HCT116 (cell line): ENCODE measurements around the gene ZBED5.

Source experiments
- EGR1 ChIP-seq: IDR thresholded peaks from 2 replicates; pipeline ENCODE4 v1.6.1; 2012; ENCODE audit warnings: low read depth
- ELF1 ChIP-seq: IDR thresholded peaks from 2 replicates; pipeline ENCODE4 v1.6.1; 2012; ENCODE audit warnings: low read depth, borderline replicate concordance
- EZH2 ChIP-seq: fragments of 200-600 bp; sonication (generic); IDR thresholded peaks from 2 replicates; pipeline ENCODE4 v1.6.1; 2017; ENCODE audit warnings: antibody characterized with exemption, mixed run types
- EZH2phosphoT487 ChIP-seq: fragments of 200-600 bp; IDR thresholded peaks from 2 replicates; pipeline ENCODE4 v1.6.1; 2018; ENCODE audit warnings: antibody characterized with exemption, borderline replicate concordance
- POLR2A ChIP-seq: IDR thresholded peaks from 2 replicates; pipeline ENCODE4 v1.7.0; 2011; ENCODE audit warnings: borderline replicate concordance; ENCODE audit not compliant: insufficient read depth, insufficient read length; ENCODE audit errors: extremely low read depth
- POLR2AphosphoS5 ChIP-seq: IDR thresholded peaks from 2 replicates; pipeline ENCODE4 v1.6.1; 2011; ENCODE audit warnings: mild to moderate bottlenecking, low read depth, low read length, moderate library complexity
- SIN3A ChIP-seq: IDR thresholded peaks from 2 replicates; pipeline ENCODE4 v1.6.1; 2012; ENCODE audit warnings: low read depth
- TCF7L2 ChIP-seq: IDR thresholded peaks from 2 replicates; pipeline ENCODE4 v1.7.0; 2011; ENCODE audit warnings: borderline replicate concordance, inconsistent platforms; ENCODE audit not compliant: insufficient read depth, insufficient read length; ENCODE audit errors: extremely low read depth
- ZNF274 ChIP-seq: fragments of 200-500 bp; sonication (Bioruptor generic); IDR thresholded peaks from 2 replicates; pipeline ENCODE4 v1.6.1; 2014; ENCODE audit warnings: mild to moderate bottlenecking, low read depth, low read length, inconsistent platforms
- TF ChIP-seq, protein P1 (sequence below): IDR thresholded peaks from 2 replicates; pipeline ENCODE4 v1.6.1; 2011; ENCODE audit warnings: mild to moderate bottlenecking, low read length, moderate library complexity; ENCODE audit not compliant: insufficient replicate concordance; ENCODE audit errors: extremely low read depth
- TF ChIP-seq, protein P2 (sequence below), 3 experiments: fragments of 200-600 bp in 1 of 3; sonication (generic) in 1 of 3; IDR thresholded peaks in 2 of 3; conservative IDR thresholded peaks in 1 of 3; 2 replicates each; pipeline ENCODE4 v1.5.1; 2012 to 2017; ENCODE audit warnings: low read depth in 2 of 3, low read length in 2 of 3, antibody characterized with exemption in 1 of 3, borderline replicate concordance in 1 of 3, control low read depth in 1 of 3, mild to moderate bottlenecking in 1 of 3, mixed read lengths in 1 of 3, mixed run types in 1 of 3, moderate library complexity in 1 of 3; ENCODE audit not compliant: insufficient read depth in 1 of 3
- TF ChIP-seq, protein P3 (sequence below): IDR thresholded peaks from 2 replicates; pipeline ENCODE4 v1.6.1; 2012
- TF ChIP-seq, protein P4 (sequence below): IDR thresholded peaks from 2 replicates; pipeline ENCODE4 v1.6.1; 2012; ENCODE audit warnings: low read depth
- TF ChIP-seq, protein P5 (sequence below): IDR thresholded peaks from 2 replicates; pipeline ENCODE4 v1.6.1; 2012

DNA sequence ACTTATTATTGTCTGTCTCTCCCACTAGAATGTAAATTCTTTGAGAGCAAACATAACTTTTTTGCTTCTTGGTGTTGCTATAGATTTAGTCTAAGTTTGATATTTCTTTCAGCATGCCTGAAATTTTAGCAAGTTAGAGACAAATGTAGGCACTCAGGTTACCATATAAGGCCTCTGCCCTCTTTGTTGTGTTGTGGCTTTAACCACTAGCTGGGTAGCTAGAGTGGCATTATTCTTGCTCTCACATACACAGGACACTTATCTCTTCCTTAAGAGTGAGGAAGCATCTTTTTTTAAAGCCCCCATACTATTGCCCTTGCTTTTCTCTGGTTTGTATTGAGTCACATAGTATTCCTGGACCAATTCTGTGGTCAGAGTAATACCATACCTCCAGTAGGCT lies 11.2 kb downstream of the ZBED5 start:
- no peak for TF ChIP-seq EZH2
- TF ChIP-seq, protein P1, sequence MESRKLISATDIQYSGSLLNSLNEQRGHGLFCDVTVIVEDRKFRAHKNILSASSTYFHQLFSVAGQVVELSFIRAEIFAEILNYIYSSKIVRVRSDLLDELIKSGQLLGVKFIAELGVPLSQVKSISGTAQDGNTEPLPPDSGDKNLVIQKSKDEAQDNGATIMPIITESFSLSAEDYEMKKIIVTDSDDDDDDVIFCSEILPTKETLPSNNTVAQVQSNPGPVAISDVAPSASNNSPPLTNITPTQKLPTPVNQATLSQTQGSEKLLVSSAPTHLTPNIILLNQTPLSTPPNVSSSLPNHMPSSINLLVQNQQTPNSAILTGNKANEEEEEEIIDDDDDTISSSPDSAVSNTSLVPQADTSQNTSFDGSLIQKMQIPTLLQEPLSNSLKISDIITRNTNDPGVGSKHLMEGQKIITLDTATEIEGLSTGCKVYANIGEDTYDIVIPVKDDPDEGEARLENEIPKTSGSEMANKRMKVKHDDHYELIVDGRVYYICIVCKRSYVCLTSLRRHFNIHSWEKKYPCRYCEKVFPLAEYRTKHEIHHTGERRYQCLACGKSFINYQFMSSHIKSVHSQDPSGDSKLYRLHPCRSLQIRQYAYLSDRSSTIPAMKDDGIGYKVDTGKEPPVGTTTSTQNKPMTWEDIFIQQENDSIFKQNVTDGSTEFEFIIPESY = no peak
- TF ChIP-seq SIN3A = no peak
- TF ChIP-seq, protein P2, sequence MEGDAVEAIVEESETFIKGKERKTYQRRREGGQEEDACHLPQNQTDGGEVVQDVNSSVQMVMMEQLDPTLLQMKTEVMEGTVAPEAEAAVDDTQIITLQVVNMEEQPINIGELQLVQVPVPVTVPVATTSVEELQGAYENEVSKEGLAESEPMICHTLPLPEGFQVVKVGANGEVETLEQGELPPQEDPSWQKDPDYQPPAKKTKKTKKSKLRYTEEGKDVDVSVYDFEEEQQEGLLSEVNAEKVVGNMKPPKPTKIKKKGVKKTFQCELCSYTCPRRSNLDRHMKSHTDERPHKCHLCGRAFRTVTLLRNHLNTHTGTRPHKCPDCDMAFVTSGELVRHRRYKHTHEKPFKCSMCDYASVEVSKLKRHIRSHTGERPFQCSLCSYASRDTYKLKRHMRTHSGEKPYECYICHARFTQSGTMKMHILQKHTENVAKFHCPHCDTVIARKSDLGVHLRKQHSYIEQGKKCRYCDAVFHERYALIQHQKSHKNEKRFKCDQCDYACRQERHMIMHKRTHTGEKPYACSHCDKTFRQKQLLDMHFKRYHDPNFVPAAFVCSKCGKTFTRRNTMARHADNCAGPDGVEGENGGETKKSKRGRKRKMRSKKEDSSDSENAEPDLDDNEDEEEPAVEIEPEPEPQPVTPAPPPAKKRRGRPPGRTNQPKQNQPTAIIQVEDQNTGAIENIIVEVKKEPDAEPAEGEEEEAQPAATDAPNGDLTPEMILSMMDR (IDR thresholded peaks at IDR 0.05 in 2 of 3, conservative IDR thresholded peaks at IDR 0.05 in 1 of 3; ENCODE audit: borderline replicate concordance in 1 of 3, insufficient read depth in 1 of 3, low read depth in 2 of 3, low read length in 2 of 3) = no peak
- TF ChIP-seq, protein P3, sequence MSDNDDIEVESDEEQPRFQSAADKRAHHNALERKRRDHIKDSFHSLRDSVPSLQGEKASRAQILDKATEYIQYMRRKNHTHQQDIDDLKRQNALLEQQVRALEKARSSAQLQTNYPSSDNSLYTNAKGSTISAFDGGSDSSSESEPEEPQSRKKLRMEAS = no peak
- TF ChIP-seq POLR2A = no peak
- TF ChIP-seq, protein P4, sequence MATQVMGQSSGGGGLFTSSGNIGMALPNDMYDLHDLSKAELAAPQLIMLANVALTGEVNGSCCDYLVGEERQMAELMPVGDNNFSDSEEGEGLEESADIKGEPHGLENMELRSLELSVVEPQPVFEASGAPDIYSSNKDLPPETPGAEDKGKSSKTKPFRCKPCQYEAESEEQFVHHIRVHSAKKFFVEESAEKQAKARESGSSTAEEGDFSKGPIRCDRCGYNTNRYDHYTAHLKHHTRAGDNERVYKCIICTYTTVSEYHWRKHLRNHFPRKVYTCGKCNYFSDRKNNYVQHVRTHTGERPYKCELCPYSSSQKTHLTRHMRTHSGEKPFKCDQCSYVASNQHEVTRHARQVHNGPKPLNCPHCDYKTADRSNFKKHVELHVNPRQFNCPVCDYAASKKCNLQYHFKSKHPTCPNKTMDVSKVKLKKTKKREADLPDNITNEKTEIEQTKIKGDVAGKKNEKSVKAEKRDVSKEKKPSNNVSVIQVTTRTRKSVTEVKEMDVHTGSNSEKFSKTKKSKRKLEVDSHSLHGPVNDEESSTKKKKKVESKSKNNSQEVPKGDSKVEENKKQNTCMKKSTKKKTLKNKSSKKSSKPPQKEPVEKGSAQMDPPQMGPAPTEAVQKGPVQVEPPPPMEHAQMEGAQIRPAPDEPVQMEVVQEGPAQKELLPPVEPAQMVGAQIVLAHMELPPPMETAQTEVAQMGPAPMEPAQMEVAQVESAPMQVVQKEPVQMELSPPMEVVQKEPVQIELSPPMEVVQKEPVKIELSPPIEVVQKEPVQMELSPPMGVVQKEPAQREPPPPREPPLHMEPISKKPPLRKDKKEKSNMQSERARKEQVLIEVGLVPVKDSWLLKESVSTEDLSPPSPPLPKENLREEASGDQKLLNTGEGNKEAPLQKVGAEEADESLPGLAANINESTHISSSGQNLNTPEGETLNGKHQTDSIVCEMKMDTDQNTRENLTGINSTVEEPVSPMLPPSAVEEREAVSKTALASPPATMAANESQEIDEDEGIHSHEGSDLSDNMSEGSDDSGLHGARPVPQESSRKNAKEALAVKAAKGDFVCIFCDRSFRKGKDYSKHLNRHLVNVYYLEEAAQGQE = no peak
- TF ChIP-seq ZNF274 = no peak
- TF ChIP-seq, protein P5, sequence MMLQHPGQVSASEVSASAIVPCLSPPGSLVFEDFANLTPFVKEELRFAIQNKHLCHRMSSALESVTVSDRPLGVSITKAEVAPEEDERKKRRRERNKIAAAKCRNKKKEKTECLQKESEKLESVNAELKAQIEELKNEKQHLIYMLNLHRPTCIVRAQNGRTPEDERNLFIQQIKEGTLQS = no peak
- TF ChIP-seq POLR2AphosphoS5 = no peak
- TF ChIP-seq EZH2phosphoT487 = no peak
- TF ChIP-seq EGR1 = no peak
- TF ChIP-seq TCF7L2 = no peak
- TF ChIP-seq ELF1 = no peak
